Stomach (tissue), 4 donors: ENCODE measurements around the gene C6orf15.

ENCODE experiments used
- CTCF ChIP-seq, 7 experiments: fragments of 450-650 bp in 4 of 7; fragments of 200-600 bp in 3 of 7; sonication (generic) in 3 of 7; IDR thresholded peaks; one replicate each; pipeline ENCODE4 v1.5.1; 2016 to 2019; ENCODE audit warnings: antibody characterized with exemption in 7 of 7, control low read depth in 2 of 7, mild to moderate bottlenecking in 1 of 7
- POLR2A ChIP-seq, 4 donors: fragments of 450-650 bp; IDR thresholded peaks; one replicate each; pipeline ENCODE4 v1.6.1; 2016; ENCODE audit warnings: antibody characterized with exemption in 4 of 4, control low read depth in 2 of 4, mild to moderate bottlenecking in 1 of 4, moderate library complexity in 1 of 4

- TF ChIP-seq CTCF (IDR thresholded peaks at IDR 0.05) (no peak), POLR2A (IDR thresholded peaks at IDR 0.05) (no peak)
Measured at GRCh38 chr6:31158140-31158862, 45.9 kb upstream of the C6orf15 start, which contains the start of gene TCF19.
